ENCODE data around the gene SEC62. TPM values are rescaled to one million over a fixed set of nuclear protein-coding genes. Genes with fewer than 3 reads are reported as not detected.
"Not testable (repeated sequence)": the region's sequence is repeated elsewhere in the genome, so short reads cannot be mapped to it uniquely, and the experiment has no call there.

SEC62 gene
- total and polyA plus RNA-seq, 2 of the 4 experiments (the other 2 are of a cell fraction): 33.2 to 36.6 TPM

GRCh38 chr3:170019306-170019705 is 52.7 kb downstream of the SEC62 start:
- CTCF ChIA-PET; BruUV-seq (replicated peaks); dilution Hi-C loops (cut with HindIII; ENCODE audit: low sequenced_read_pairs, unreplicated experiment): not testable (repeated sequence)

More at GRCh38 chr3:170019306-170019705, 52.7 kb downstream of the SEC62 start:
- H2AK5ac ChIP-seq (ENCODE audit: low read depth, low read length); H3K4me3 ChIP-seq (ENCODE audit: insufficient read depth, low read depth, low read length); H3K4me1 ChIP-seq (ENCODE audit: control insufficient read depth, insufficient read depth, low read length); H2BK120ac ChIP-seq (ENCODE audit: low read depth, low read length); H4K91ac ChIP-seq (ENCODE audit: insufficient read depth, low read depth, low read length); ATAC-seq (ENCODE audit: low read depth); H2BK5ac ChIP-seq (ENCODE audit: low read depth, low read length, poor library complexity, severe bottlenecking); H3K14ac ChIP-seq (replicated peaks; ENCODE audit: low read depth, low read length); H4K8ac ChIP-seq (ENCODE audit: low read depth in 2 of 2, low read length in 2 of 2); POLR2A ChIA-PET (ENCODE audit: unreplicated experiment); H3K79me1 ChIP-seq (ENCODE audit: low read depth in 1 of 2, low read length in 2 of 2); H3K18ac ChIP-seq (ENCODE audit: low read depth, low read length); H4K20me1 ChIP-seq (ENCODE audit: insufficient read depth, low read length); DNase-seq; H3K4me2 ChIP-seq (ENCODE audit: low read depth, low read length); H3K56ac ChIP-seq (ENCODE audit: extremely low read depth, insufficient read depth, low read length); in situ Hi-C loops (cut with MboI; ENCODE audit: low sequenced_read_pairs); H3K9me1 ChIP-seq (ENCODE audit: insufficient read depth, low read length); H3K23ac ChIP-seq (ENCODE audit: low read depth, low read length); H3K27ac ChIP-seq (ENCODE audit: insufficient read depth, low read length); H2AFZ ChIP-seq (replicated peaks; ENCODE audit: low read length, poor library complexity); H2AK9ac ChIP-seq (replicated peaks; ENCODE audit: low read depth, low read length, poor library complexity); H3K9me3 ChIP-seq (ENCODE audit: control insufficient read depth, insufficient read depth, low read length); H2BK20ac ChIP-seq (ENCODE audit: low read depth, low read length); H2BK15ac ChIP-seq (ENCODE audit: low read depth, low read length); H3K36me3 ChIP-seq (ENCODE audit: control insufficient read depth, insufficient read depth, low read length); H3K4ac ChIP-seq (ENCODE audit: low read depth, low read length); intact Hi-C loops (cut with micrococcal nuclease); H3K27me3 ChIP-seq (ENCODE audit: control insufficient read depth, insufficient read depth, low read length); H3K9ac ChIP-seq (ENCODE audit: low read depth, low read length); H4K5ac ChIP-seq (ENCODE audit: low read depth, low read length): not testable (repeated sequence)
- 100% methylated on average over 2 of the region's 4 CpGs; no CpG with 5 or more reads in 1 of the 2 experiments for WGBS, 2 experiments (ENCODE audit: extremely low coverage in 2 of 2, insufficient read length in 1 of 2)
